HepG2 (cell line): ENCODE measurements around the gene ACTR3. TPM values are rescaled to one million over a fixed set of nuclear protein-coding genes. Genes with fewer than 3 reads are reported as not detected.

Experiments used
- CEBPB ChIP-seq: IDR thresholded peaks from 2 replicates; pipeline ENCODE4 v1.6.1; 2011; ENCODE audit warnings: low read depth, low read length, improper control_type of control experiment, borderline replicate concordance
- DMTF1 ChIP-seq: sonication (generic); formaldehyde crosslinking; IDR thresholded peaks from 2 replicates; pipeline ENCODE4 v1.4.0; 2020; ENCODE audit warnings: mild to moderate bottlenecking, missing genetic modification reagents
- ELF4 ChIP-seq: sonication (generic); formaldehyde crosslinking; IDR thresholded peaks from 2 replicates; pipeline ENCODE4 v1.5.0; 2020; ENCODE audit warnings: missing genetic modification reagents, mild to moderate bottlenecking, moderate library complexity, borderline replicate concordance
- FUBP1 ChIP-seq: sonication (generic); formaldehyde crosslinking; IDR thresholded peaks from 2 replicates; pipeline ENCODE4 v1.5.1; 2020; ENCODE audit warnings: missing genetic modification reagents, mild to moderate bottlenecking, borderline replicate concordance
- HBP1 ChIP-seq: IDR thresholded peaks from 2 replicates; pipeline ENCODE4 v1.6.1; 2016; ENCODE audit warnings: low read depth, control low read depth
- JARID2 ChIP-seq: sonication (generic); formaldehyde crosslinking; IDR thresholded peaks from 2 replicates; pipeline ENCODE4 v1.8.1; 2023; ENCODE audit warnings: missing genetic modification reagents, inconsistent platforms; ENCODE audit not compliant: insufficient replicate concordance
- KDM2A ChIP-seq: sonication (generic); formaldehyde crosslinking; IDR thresholded peaks from 2 replicates; pipeline ENCODE4 v1.4.0; 2020; ENCODE audit warnings: low read depth, missing genetic modification reagents, borderline replicate concordance
- KLF6 ChIP-seq: IDR thresholded peaks from 2 replicates; pipeline ENCODE4 v1.8.0; 2016; ENCODE audit warnings: missing biosample characterization, missing genetic modification reagents
- MAFG ChIP-seq: sonication (generic); formaldehyde crosslinking; IDR thresholded peaks from 2 replicates; pipeline ENCODE4 v1.5.1; 2020; ENCODE audit warnings: mild to moderate bottlenecking, missing genetic modification reagents
- MED13 ChIP-seq: sonication (generic); formaldehyde crosslinking; IDR thresholded peaks from 2 replicates; pipeline ENCODE4 v1.5.0; 2020; ENCODE audit warnings: missing genetic modification reagents
- MXD1 ChIP-seq: sonication (generic); formaldehyde crosslinking; IDR thresholded peaks from 2 replicates; pipeline ENCODE4 v1.4.0; 2020; ENCODE audit warnings: mild to moderate bottlenecking, missing genetic modification reagents
- PHB2 ChIP-seq: fragments of 450-650 bp; IDR thresholded peaks from 2 replicates; pipeline ENCODE4 v1.6.1; 2018; ENCODE audit not compliant: partially characterized antibody
- SMAD3 ChIP-seq: sonication (generic); formaldehyde crosslinking; IDR thresholded peaks from 2 replicates; pipeline ENCODE4 v1.4.0; 2020; ENCODE audit warnings: missing genetic modification reagents
- TOPORS ChIP-seq: sonication (generic); formaldehyde crosslinking; IDR thresholded peaks from 2 replicates; pipeline ENCODE4 v1.8.0; 2023; ENCODE audit warnings: mild to moderate bottlenecking, missing genetic modification reagents
- ZBTB3 ChIP-seq: sonication (generic); formaldehyde crosslinking; IDR thresholded peaks from 2 replicates; pipeline ENCODE4 v1.4.0; 2020; ENCODE audit warnings: low read depth, mild to moderate bottlenecking, moderate library complexity, missing genetic modification reagents, borderline replicate concordance
- ZIK1 ChIP-seq: sonication (generic); formaldehyde crosslinking; IDR thresholded peaks from 2 replicates; pipeline ENCODE4 v1.5.0; 2020; ENCODE audit warnings: mild to moderate bottlenecking, low read depth, missing genetic modification reagents, borderline replicate concordance
- ZNF34 ChIP-seq: sonication (generic); formaldehyde crosslinking; IDR thresholded peaks from 2 replicates; pipeline ENCODE4 v1.4.0; 2020; ENCODE audit warnings: mild to moderate bottlenecking, missing genetic modification reagents, borderline replicate concordance
- ZNF547 ChIP-seq: sonication (generic); formaldehyde crosslinking; IDR thresholded peaks from 2 replicates; pipeline ENCODE4 v1.5.1; 2020; ENCODE audit warnings: mild to moderate bottlenecking, missing genetic modification reagents
- ZNF710 ChIP-seq: sonication (generic); formaldehyde crosslinking; IDR thresholded peaks from 2 replicates; pipeline ENCODE4 v1.5.0; 2020; ENCODE audit warnings: mild to moderate bottlenecking, missing genetic modification reagents, borderline replicate concordance
- ZNF782 ChIP-seq: sonication (generic); formaldehyde crosslinking; IDR thresholded peaks from 2 replicates; pipeline ENCODE4 v1.4.0; 2020; ENCODE audit warnings: missing genetic modification reagents, mild to moderate bottlenecking, borderline replicate concordance
- polyA plus RNA-seq, 8 experiments: library from polyadenylated mRNA; depleted of rRNA in 3 of 8; stranded (reverse) in 7 of 8; unstranded in 1 of 8; fragments of >200 nt; fragmentation: Illumina TruSeq in 4 of 8; extraction: Trizol in 4 of 8; gene quantifications; 2 replicates each; pipeline versions ENCODE4 v1.2.1 to v1.2.3, GENCODE V29; 2011 to 2016; ENCODE audit warnings: low read depth in 4 of 8, missing spikeins in 1 of 8, mixed read lengths in 1 of 8; ENCODE audit not compliant: insufficient read depth in 1 of 8
- total RNA-seq, 5 experiments: library from RNA; depleted of rRNA; stranded (reverse); fragments of >200 nt; fragmentation: Illumina TruSeq; extraction: Trizol; gene quantifications; 2 replicates each; pipeline ENCODE4 v1.2.3, GENCODE V29; 2016; ENCODE audit warnings: low read depth in 1 of 5

Gene ACTR3
- total and polyA plus RNA-seq, 2 of the 13 experiments (the other 11 are each of a cell fraction or from before 2014, with no cell fraction given), result 123 to 225 TPM

GRCh38 chr2:113977660-113978523 is 88.0 kb downstream of the ACTR3 start (continued):
- TF ChIP-seq JARID2 (CRISPR knock-in tag) (no peak), MAFG (no peak), KDM2A (peak; percentile 63; the same call in 1 of the 2 replicates), ZBTB3 (peak; percentile 72; the same call in 1 of the 2 replicates), DMTF1 (CRISPR knock-in tag) (no peak), HBP1 (peak; percentile 41; the same call in 1 of the 2 replicates), ZNF34 (CRISPR knock-in tag) (peak; percentile 70), SMAD3 (no peak; the same call in none of the 2 replicates), ZNF547 (CRISPR knock-in tag) (no peak; the same call in 1 of the 2 replicates), MED13 (peak; percentile 95), ZNF710 (CRISPR knock-in tag) (peak; percentile 79; the same call in 1 of the 2 replicates), FUBP1 (no peak; the same call in 1 of the 2 replicates), ZNF782 (CRISPR knock-in tag) (peak; percentile 92; the same call in 1 of the 2 replicates), ZIK1 (CRISPR knock-in tag) (peak; percentile 39; the same call in 1 of the 2 replicates), KLF6 (CRISPR knock-in tag) (peak; percentile 84), TOPORS (no peak), PHB2 (no peak), ELF4 (CRISPR knock-in tag) (peak; percentile 80; the same call in 1 of the 2 replicates), CEBPB (peak; percentile 98), MXD1 (CRISPR knock-in tag) (no peak)
